ENCODE measurements around the gene CFAP77.

DNA sequence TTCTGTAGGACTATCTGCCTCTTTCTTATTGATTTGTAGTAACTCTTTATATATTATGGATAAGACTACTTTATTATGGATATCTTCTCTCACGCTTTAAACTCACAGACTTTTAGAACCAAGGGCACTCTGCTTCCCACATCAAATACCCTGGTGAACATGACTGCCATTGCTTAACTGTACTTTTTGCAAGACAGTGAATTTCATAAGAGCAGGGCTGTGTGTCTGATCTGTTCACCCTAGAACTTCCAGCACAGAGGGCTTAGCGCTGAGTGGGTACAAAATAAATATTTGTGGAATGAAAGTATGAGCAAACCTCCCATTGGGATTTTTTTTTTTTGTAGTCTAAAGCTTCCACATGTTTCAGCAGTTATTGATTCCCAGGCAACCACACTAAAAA lies 84.8 kb downstream of the CFAP77 start:
- TF ChIP-seq EZH2 (IDR thresholded peaks at IDR 0.05; ENCODE audit: insufficient read depth, poor library complexity, severe bottlenecking) (no peak), EZH2phosphoT487 (IDR thresholded peaks at IDR 0.05; ENCODE audit: insufficient read depth, low read depth) (no peak)
